ENCODE measurements around the gene PEPD. TPM values are rescaled to one million over a fixed set of nuclear protein-coding genes. Genes with fewer than 3 reads are reported as not detected.

The PEPD gene
- total and polyA plus RNA-seq, 4 donors: 48.2 to 186 (median 55.5) TPM

- intact Hi-C loops (cut with DNase I): no loop called here
- ATAC-seq (ENCODE audit: low FRiP score) (no peak), DNase-seq (no peak)
- 96 to 98% methylated on average over 7 of the region's 7 CpGs for WGBS, 2 donors
- H3K36me3 ChIP-seq (ENCODE audit: control insufficient read depth in 1 of 2, insufficient read depth in 2 of 2, low read length in 1 of 2): no peaks in the 10 kb centered on the region
- H3K4me1 ChIP-seq (ENCODE audit: control insufficient read depth in 1 of 2, insufficient read depth in 2 of 2, low read length in 2 of 2): no peaks in the 10 kb centered on the region
- no peak overlapping the region for H3K27ac ChIP-seq (ENCODE audit: low read depth in 1 of 2, low read length in 2 of 2)
- no peaks in the 10 kb centered on the region for H3K9me3 ChIP-seq (ENCODE audit: control insufficient read depth, low read length)
- H3K27me3 ChIP-seq (ENCODE audit: control insufficient read depth in 1 of 2, insufficient read depth in 2 of 2, low read length in 1 of 2): no peaks in the 10 kb centered on the region
- H3K4me3 ChIP-seq (ENCODE audit: low read length in 2 of 2): no peak overlapping the region
These were observed 100.2 kb downstream of the PEPD start for GRCh38 chr19:33421368-33421767.

- DNase-seq (no peak), ATAC-seq (ENCODE audit: low FRiP score) (no peak)
- no peak overlapping the region for H3K4me3 ChIP-seq (ENCODE audit: low read length in 2 of 2)
- intact Hi-C loops (cut with DNase I): no loop called here
- no peaks in the 10 kb centered on the region for H3K9me3 ChIP-seq (ENCODE audit: control insufficient read depth, low read length)
- H3K36me3 ChIP-seq (ENCODE audit: control insufficient read depth in 1 of 2, insufficient read depth in 2 of 2, low read length in 1 of 2): no peaks in the 10 kb centered on the region
- 80 to 91% methylated on average over 9 of the region's 9 CpGs for WGBS, 2 donors
- no peaks in the 10 kb centered on the region for H3K4me1 ChIP-seq (ENCODE audit: control insufficient read depth in 1 of 2, insufficient read depth in 2 of 2, low read length in 2 of 2)
- no peak overlapping the region for H3K27ac ChIP-seq (ENCODE audit: low read depth in 1 of 2, low read length in 2 of 2)
- no peaks in the 10 kb centered on the region for H3K27me3 ChIP-seq (ENCODE audit: control insufficient read depth in 1 of 2, insufficient read depth in 2 of 2, low read length in 1 of 2)
These were observed 100.8 kb downstream of the PEPD start for GRCh38 chr19:33420821-33421220.

- Histone ChIP-seq H3K9me3 (ENCODE audit: control insufficient read depth, low read length) (no peaks in the 10 kb centered on the region), H3K4me3 (ENCODE audit: low read length in 2 of 2) (no peak overlapping the region), H3K4me1 (ENCODE audit: control insufficient read depth in 1 of 2, insufficient read depth in 2 of 2, low read length in 2 of 2) (no peaks in the 10 kb centered on the region), H3K27ac (ENCODE audit: low read depth in 1 of 2, low read length in 2 of 2) (no peak overlapping the region), H3K27me3 (ENCODE audit: control insufficient read depth in 1 of 2, insufficient read depth in 2 of 2, low read length in 1 of 2) (no peaks in the 10 kb centered on the region), H3K36me3 (ENCODE audit: control insufficient read depth in 1 of 2, insufficient read depth in 2 of 2, low read length in 1 of 2) (no peaks in the 10 kb centered on the region)
- DNase-seq (no peak), ATAC-seq (ENCODE audit: low FRiP score) (no peak)
- intact Hi-C loops (cut with DNase I): loop anchor here in 1 of 2 donors (5.0 kb wide), 1 partner anchor 353 kb away; no protein-coding TSS in a partner anchor
- WGBS, 2 donors: 45 to 65% methylated on average over 6 of the region's 6 CpGs
These were observed 101.8 kb downstream of the PEPD start for GRCh38 chr19:33419788-33420130.

GRCh38 chr19:33418871-33419787 lies 102.5 kb downstream of the PEPD start:
- intact Hi-C loops (cut with DNase I): loop anchor here in 1 of 2 donors (5.0 kb wide), 1 partner anchor 353 kb away; no protein-coding TSS in a partner anchor
- Histone ChIP-seq H3K36me3 (ENCODE audit: control insufficient read depth in 1 of 2, insufficient read depth in 2 of 2, low read length in 1 of 2) (no peaks in the 10 kb centered on the region), H3K4me1 (ENCODE audit: control insufficient read depth in 1 of 2, insufficient read depth in 2 of 2, low read length in 2 of 2) (no peaks in the 10 kb centered on the region), H3K27me3 (ENCODE audit: control insufficient read depth in 1 of 2, insufficient read depth in 2 of 2, low read length in 1 of 2) (no peaks in the 10 kb centered on the region), H3K9me3 (ENCODE audit: control insufficient read depth, low read length) (no peaks in the 10 kb centered on the region), H3K27ac (ENCODE audit: low read depth in 1 of 2, low read length in 2 of 2) (no peak overlapping the region), H3K4me3 (ENCODE audit: low read length in 2 of 2) (no peak overlapping the region)
- DNase-seq: no peak
- no peak for ATAC-seq (ENCODE audit: low FRiP score)
- WGBS, 2 donors: 86 to 89% methylated on average over 20 of the region's 20 CpGs

GRCh38 chr19:33418461-33418860 lies 103.1 kb downstream of the PEPD start:
- ATAC-seq (ENCODE audit: low FRiP score) (no peak), DNase-seq (peak in 1 of 2 donors; percentile 57)
- no peak overlapping the region for H3K4me3 ChIP-seq (ENCODE audit: low read length in 2 of 2)
- intact Hi-C loops (cut with DNase I): loop anchor here in 1 of 2 donors (5.0 kb wide), 1 partner anchor 354 kb away; no protein-coding TSS in a partner anchor
- no peak overlapping the region for H3K27ac ChIP-seq (ENCODE audit: low read depth in 1 of 2, low read length in 2 of 2)
- H3K27me3 ChIP-seq (ENCODE audit: control insufficient read depth in 1 of 2, insufficient read depth in 2 of 2, low read length in 1 of 2): no peaks in the 10 kb centered on the region
- WGBS, 2 donors: 86 to 90% methylated on average over 12 of the region's 12 CpGs
- no peaks in the 10 kb centered on the region for H3K9me3 ChIP-seq (ENCODE audit: control insufficient read depth, low read length)
- no peaks in the 10 kb centered on the region for H3K36me3 ChIP-seq (ENCODE audit: control insufficient read depth in 1 of 2, insufficient read depth in 2 of 2, low read length in 1 of 2)
- H3K4me1 ChIP-seq (ENCODE audit: control insufficient read depth in 1 of 2, insufficient read depth in 2 of 2, low read length in 2 of 2): no peaks in the 10 kb centered on the region

GRCh38 chr19:33417751-33418150 lies 103.8 kb downstream of the PEPD start:
- intact Hi-C loops (cut with DNase I): loop anchor here in 1 of 2 donors (5.0 kb wide), 1 partner anchor 355 kb away; no protein-coding TSS in a partner anchor
- no peaks in the 10 kb centered on the region for H3K4me1 ChIP-seq (ENCODE audit: control insufficient read depth in 1 of 2, insufficient read depth in 2 of 2, low read length in 2 of 2)

GRCh38 chr19:33416307-33417215 lies 105.0 kb downstream of the PEPD start:
- Histone ChIP-seq H3K27ac (ENCODE audit: low read depth in 1 of 2, low read length in 2 of 2) (no peak overlapping the region), H3K27me3 (ENCODE audit: control insufficient read depth in 1 of 2, insufficient read depth in 2 of 2, low read length in 1 of 2) (no peaks in the 10 kb centered on the region), H3K9me3 (ENCODE audit: control insufficient read depth, low read length) (no peaks in the 10 kb centered on the region), H3K36me3 (ENCODE audit: control insufficient read depth in 1 of 2, insufficient read depth in 2 of 2, low read length in 1 of 2) (no peaks in the 10 kb centered on the region), H3K4me1 (ENCODE audit: control insufficient read depth in 1 of 2, insufficient read depth in 2 of 2, low read length in 2 of 2) (no peaks in the 10 kb centered on the region), H3K4me3 (ENCODE audit: low read length in 2 of 2) (no peak overlapping the region)
- ATAC-seq (ENCODE audit: low FRiP score) (no peak), DNase-seq (no peak)
- 25% methylated on average over 27 of the region's 27 CpGs for WGBS, 2 donors
- intact Hi-C loops (cut with DNase I): loop anchor here in 1 of 2 donors (5.0 kb wide), 1 partner anchor 356 kb away; no protein-coding TSS in a partner anchor

More at GRCh38 chr19:33417751-33418150, 103.8 kb downstream of the PEPD start:
- Histone ChIP-seq H3K9me3 (ENCODE audit: control insufficient read depth, low read length) (no peaks in the 10 kb centered on the region), H3K4me3 (ENCODE audit: low read length in 2 of 2) (no peak overlapping the region), H3K27me3 (ENCODE audit: control insufficient read depth in 1 of 2, insufficient read depth in 2 of 2, low read length in 1 of 2) (no peaks in the 10 kb centered on the region), H3K36me3 (ENCODE audit: control insufficient read depth in 1 of 2, insufficient read depth in 2 of 2, low read length in 1 of 2) (no peaks in the 10 kb centered on the region), H3K27ac (ENCODE audit: low read depth in 1 of 2, low read length in 2 of 2) (no peak overlapping the region)
- ATAC-seq (ENCODE audit: low FRiP score) (no peak), DNase-seq (no peak)
- 95 to 98% methylated on average over 14 of the region's 14 CpGs for WGBS, 2 donors

Measured in aorta (tissue), 5 donors.